OCI-M1 (cell line): Measurements from ENCODE around the gene FBXO11.
A peak's percentile ranks its signal among the peaks of the same experiment; 100 is the strongest.
"Not testable (repeated sequence)": the region's sequence is repeated elsewhere in the genome, so short reads cannot be mapped to it uniquely, and the experiment has no call there.

Experiments used
- DNase-seq: peaks from one replicate; lab custom pipeline; 2025; lab: John Stamatoyannopoulos, UW

FBXO11 gene

GRCh38 chr2:47897883-47898731, 8.2 kb downstream of the FBXO11 start:
- DNase-seq = no peak

GRCh38 chr2:47897191-47897882, 9.0 kb downstream of the FBXO11 start:
- DNase-seq = not testable (repeated sequence)

DNA sequence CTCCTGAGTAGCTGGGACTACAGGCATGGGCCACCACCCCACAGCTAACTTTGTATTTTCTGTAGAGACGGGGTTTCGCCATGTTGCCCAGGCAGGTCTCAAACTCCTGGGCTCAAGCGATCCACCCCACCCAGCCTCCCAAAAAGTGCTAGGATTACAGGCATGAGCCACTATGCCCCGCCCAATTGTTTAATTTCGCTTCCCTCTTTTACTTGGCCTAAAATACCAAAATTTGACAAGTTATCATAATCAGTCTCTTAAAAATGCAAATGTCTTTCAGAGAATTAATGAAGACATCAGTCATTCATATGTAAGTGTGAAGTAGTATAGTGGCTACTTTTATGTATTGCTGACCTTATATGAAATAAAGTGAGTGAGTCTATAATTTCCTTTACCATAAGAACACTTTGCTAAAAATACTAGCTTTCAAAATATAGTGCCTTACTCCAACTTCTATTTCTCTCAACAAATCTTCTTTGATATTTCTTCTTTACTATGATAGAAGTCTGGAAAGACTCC, 9.8 kb downstream of the FBXO11 start:
- DNase-seq = no peak

GRCh38 chr2:47893771-47894170, 12.5 kb downstream of the FBXO11 start:
- DNase-seq = peak; percentile 17

DNA sequence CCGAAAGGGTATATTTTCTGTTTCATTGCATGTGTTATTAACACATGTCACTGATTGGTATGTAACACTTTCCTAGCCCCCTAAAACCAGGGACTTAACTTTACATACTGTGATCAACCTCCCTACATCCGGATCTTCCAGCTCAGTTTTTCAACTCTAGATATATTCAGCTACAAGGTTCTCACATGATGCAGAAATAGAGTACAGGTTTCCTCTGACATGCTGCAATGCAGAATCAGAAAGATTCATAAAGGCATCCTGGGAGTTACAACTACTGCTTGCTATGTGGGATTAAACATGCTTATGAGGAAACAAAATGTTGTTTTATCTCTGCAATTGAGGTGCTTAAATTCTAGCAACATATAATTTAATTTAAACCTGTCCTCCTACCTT, 14.0 kb downstream of the FBXO11 start:
- DNase-seq = no peak

DNA sequence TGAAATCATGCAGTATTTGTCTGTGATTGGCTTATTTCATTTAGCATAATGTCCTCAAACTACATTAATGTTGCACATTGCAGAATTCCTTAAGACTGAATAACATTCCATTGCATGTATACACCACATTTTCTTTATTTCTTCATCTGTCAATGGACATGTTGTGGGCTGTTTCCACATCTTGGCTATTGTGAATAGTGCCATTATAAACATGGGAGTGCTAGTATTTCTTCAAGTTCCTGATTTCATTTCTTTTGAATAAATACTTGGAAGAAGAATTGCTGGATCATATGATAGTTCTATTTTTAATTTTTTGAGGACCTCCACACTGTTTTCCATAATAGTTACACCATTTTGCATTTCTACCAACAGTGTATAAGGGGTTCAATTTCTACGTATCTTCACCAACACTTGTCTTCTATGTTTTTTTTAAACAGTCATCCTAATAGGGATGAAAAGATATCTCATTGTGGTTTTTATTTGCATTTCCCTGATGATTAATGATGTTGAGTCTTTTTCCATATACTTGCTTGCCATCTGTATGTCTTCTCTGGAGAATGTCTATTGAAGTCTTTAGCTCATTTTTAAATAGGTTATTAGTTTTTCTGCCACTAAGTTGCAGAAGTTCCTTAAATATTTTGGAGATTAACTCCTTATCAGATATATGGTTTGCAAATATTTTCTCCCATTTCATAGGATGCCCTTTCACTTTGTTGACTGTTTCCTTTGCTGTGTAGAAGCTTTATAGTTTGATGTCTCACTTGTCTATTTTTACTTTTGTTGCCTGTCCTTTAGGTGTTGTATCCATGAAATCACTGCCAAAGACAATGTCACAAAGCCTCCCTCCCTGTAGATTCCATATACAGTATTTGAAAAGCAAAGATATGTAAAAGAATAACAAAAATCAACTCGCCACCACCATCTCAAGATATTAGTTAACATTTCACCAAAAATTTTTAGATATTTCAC, 14.6 kb downstream of the FBXO11 start:
- DNase-seq = no peak

DNA sequence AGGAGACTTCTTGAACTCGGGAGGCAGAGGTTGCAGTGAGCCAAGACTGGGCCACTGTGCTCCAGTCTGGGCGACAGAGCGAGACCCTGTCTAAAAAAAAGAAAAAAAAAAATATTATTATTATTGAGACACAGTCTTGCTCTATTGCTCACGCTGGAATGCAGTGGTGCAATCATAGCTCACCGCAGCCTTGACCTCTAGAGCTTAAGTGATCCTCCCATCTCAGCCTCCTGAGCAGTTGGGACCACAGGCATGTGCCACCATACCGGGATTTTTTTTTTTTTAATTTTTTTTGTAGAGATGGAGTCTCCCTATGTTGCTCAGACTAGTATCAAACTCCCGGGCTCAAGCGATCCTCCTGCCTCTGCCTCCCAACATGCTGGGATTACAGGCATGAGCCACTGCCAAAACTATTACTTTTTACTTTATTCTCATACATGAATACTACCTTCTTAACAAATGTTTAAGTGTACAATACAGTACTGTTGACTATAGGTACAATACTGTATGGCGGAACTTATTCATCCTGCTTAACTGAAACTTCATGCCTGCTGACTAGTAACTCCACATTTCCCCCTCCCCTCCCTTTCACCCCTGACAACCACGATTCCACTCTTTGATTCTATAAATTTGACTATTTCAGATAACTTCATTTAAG, 15.5 kb downstream of the FBXO11 start:
- no peak for DNase-seq

DNA sequence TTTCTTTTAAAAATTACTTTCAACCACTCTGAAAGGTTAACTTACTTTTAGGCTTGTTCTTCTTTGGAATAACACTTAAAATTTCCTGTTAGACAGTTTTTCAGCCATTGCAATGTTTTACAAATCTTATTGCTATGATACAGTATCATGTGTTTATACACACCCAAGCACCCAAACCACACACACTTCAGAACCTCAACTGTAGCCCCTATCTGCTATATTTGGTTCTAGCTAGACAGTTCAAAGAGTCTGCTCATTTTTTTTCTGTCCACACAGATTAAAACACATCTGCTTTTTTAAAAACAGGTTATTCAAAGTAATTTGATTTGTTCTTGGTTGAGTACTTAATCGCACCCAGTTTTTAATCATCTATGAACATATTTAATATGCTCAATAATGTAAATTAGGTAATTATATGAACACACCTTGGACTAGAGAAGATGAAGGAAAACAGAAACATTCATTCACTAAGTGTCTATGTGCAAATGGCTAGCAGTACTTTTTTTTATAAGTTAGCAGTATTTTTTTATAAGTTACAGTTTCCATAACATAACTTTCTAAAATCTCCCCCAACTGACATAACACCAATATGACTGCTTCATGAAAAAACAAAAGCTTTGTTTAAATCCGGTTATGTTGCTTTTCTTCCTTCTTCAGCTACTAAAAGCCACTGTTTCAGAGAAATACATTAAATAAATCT, 17.6 kb downstream of the FBXO11 start:
- DNase-seq = peak; percentile 27

DNA sequence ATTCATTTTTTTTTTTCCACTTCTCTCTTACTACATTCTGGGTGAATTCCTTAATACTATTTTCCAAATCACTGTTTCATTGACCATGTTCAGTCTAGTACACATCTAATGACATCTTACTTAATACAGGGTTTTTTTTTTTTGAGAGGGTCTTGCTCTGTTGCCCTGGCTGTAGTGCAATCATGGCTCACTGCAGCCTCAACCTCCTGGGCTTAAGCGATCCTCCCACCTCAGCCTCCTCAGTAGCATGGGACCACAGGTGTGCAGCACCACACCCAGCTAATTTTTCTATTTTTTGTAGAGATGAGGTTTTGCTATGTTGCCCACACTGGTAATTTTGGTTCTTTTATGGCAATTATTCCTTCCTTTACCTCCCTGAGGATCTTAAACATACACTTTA, 29.4 kb downstream of the FBXO11 start:
- DNase-seq = no peak

- DNase-seq = no peak
These were observed 33.4 kb downstream of the FBXO11 start for GRCh38 chr2:47872941-47873340.

GRCh38 chr2:47870641-47871540, 35.4 kb downstream of the FBXO11 start:
- DNase-seq = no peak

DNA sequence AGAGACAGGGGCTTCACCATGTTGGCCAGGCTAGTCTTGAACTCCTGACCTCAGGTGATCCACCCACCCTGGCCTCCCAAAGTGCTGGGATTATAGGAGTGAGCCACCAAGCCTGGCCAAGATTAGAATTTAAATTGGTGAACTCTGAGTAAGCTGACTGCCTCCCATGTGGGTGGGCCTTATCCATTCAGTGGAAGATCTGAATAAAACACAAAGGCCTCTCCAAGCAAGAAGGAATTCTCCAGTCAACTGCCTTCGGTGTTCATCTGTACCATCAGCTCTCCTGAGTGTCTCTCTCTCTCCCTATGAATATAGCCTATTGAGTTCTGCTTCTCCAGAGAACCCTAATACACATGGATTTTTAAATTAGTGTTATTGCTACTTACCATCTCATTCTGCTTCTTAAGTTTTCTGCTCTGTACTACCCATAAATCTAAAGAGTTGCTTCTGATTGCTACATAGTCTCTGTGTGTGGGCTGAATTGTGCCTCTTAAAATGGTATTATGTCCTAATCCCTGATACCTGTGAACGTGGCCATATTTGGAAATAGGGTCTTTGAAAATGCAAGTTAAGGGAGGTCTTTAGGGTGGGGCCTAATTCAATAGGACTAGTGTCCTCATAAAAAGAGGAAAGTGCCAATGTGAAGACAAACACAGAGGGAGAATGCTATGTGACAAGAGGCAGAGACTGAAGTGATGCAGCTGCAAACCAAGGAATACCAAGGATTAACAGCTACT, 36.3 kb downstream of the FBXO11 start:
- no peak for DNase-seq

DNA sequence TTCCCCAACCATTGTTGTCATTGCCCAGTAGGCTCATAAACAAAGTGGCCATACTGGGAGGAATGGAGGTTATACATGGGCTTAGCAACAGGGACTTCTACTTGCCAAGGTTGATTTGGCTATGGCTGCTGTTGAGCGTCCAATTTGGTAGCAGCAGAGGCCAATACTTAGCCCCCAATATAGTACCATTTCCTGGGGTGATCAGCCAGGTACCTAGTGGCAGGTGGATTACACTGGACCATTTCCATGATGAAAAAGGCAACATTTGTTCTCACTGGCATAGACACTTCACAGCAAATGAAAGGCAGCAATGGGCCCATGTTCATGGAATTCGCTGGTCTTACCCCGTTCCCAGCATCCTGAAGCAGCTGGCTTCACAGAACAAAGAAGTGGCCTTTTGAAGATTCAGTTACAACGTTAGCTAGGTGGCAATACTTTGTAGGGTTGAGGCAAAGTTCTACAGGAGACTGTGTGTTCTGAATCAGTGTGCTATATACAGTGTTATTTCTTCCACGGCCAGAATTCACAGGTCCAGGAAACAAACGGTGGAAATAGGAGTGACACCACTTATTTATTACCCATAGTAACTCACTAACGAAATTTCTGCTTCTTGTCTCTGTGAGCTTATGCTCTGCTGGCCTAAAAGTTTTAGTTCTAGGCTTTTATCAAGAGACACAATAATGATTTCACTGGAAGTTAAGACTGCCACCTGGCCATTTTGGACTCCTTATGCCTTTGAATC, 37.5 kb downstream of the FBXO11 start:
- DNase-seq = no peak

DNA sequence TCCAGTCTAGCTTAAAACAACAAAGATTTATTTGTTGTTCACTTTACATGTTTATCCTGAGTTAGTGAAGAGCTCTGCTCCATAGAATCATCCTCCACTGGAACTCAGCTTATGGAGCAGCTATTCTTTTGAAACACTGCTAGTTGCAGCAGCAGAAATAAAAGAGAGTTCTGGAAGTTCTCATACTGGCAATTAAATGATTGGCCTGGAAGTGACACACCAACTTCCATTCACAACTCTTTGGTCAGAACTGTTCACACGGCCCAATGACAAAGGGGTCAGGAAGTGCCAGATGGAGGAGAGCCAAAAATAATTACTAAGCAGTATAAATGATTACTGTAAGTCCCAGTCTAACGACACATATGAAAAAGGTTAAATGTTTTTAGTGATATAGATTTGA, 39.1 kb downstream of the FBXO11 start:
- peak; percentile 9 for DNase-seq

- DNase-seq = no peak
These were observed 41.7 kb downstream of the FBXO11 start for GRCh38 chr2:47864566-47864965.

GRCh38 chr2:47862949-47863348, 43.3 kb downstream of the FBXO11 start:
- no peak for DNase-seq

DNA sequence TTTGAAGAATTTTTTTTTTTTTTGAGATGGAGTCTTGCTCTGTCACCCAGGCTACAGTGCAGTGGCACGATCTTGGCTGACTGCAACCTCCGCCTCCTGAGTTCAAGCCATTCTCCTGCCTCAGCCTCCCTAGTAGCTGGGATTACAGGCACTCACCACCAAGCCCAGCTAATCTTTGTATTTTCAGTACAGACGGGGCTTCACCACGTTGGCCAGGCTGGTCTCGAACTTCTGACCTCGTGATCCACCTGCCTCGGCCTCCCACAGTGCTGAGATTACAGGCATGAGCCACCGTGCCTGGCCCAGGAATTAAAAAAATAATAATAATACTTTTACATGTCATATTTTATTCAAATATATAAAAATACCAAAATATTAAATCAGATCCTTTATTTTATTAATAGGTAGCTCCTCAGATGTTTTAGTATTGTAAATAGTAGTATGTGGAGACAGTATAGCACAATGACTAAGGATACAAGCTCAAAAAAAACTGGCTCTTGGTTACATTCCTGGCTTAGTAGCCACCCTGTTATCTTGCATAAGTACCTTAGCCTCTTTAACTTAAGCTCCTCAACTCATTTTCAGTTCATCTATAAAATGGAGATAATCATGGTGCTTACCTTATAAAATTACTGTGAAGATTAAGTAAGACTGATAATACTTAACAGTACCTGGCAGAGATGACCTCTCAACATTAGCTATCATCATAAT, 53.1 kb downstream of the FBXO11 start:
- not testable (repeated sequence) for DNase-seq

DNA sequence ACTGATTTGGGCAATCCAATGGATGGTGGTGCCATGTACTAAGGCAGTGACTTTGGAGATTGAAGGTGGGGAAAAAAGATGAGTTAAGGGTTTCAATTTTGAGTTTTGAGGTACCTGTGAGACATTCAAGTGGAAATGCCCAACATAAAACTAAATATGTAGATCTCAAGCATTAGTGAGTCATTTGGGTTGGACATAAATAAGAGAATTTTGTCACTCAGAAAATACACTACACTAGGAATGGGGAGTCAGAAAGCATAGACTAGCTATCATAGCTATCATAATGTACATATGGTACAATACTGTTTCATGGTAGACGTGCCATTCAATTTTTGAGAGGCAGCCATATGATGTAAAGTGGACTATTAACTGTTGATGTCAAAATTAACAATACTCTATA, 56.1 kb downstream of the FBXO11 start:
- DNase-seq = no peak
